ENCODE measurements around the gene ELFN2. TPM values are rescaled to one million over a fixed set of nuclear protein-coding genes. Genes with fewer than 3 reads are reported as not detected.

Gene ELFN2
- total and polyA plus RNA-seq, 2 of the 13 experiments (the other 11 are each of a cell fraction or from before 2014, with no cell fraction given), result 0.01 TPM; not detected in 1

- peaks cover 4 to 60% of the 10 kb centered on the region in 2 experiments; a peak in 4 of 5 replicates for H3K27me3 ChIP-seq (ENCODE audit: control insufficient read depth in 1 of 2, insufficient read depth in 2 of 2, low read length in 2 of 2)
- FAIRE-seq (no peak), ATAC-seq (no peak), DNase-seq (ENCODE audit: low spot score) (no peak)
- no peaks in the 10 kb centered on the region for H4K20me1 ChIP-seq (ENCODE audit: insufficient read depth, low read length)
- no peaks in the 10 kb centered on the region for H3K4me1 ChIP-seq (ENCODE audit: insufficient read depth, low read length)
- H3K79me2 ChIP-seq (ENCODE audit: insufficient read depth, low read length), result no peaks in the 10 kb centered on the region
- no peaks in the 10 kb centered on the region for H3K36me3 ChIP-seq (replicated peaks in 1 of 2; ENCODE audit: control insufficient read depth in 1 of 2, insufficient read depth in 2 of 2, low read length in 2 of 2)
- ChIA-PET POLR2A (no interaction called here), CTCF (ENCODE audit: low intra/inter-chr PET ratio, low total read pairs) (no interaction called here)
- no peak overlapping the region for H2AFZ ChIP-seq (ENCODE audit: low read length)
- H3K27ac ChIP-seq (ENCODE audit: extremely low read length, insufficient read depth, low read length), result no peak overlapping the region
- TF ChIP-seq HNRNPH1 (optimal IDR thresholded peaks at IDR 0.05; ENCODE audit: low read depth, low read length), result no peak
- TF ChIP-seq ATF4 (CRISPR knock-in tag; IDR thresholded peaks at IDR 0.05), result no peak
- no peak for TF ChIP-seq NPAS2 (CRISPR knock-in tag; IDR thresholded peaks at IDR 0.05; ENCODE audit: borderline replicate concordance)
- TF ChIP-seq GATA4 (IDR thresholded peaks at IDR 0.05; ENCODE audit: borderline replicate concordance, low read depth), result no peak
- no peak for TF ChIP-seq AKAP8 (CRISPR knock-in tag; IDR thresholded peaks at IDR 0.05)
- no peak for TF ChIP-seq ZNF318 (CRISPR knock-in tag; IDR thresholded peaks at IDR 0.05)
- TF ChIP-seq ZFP90 (CRISPR knock-in tag; IDR thresholded peaks at IDR 0.05; ENCODE audit: borderline replicate concordance), result no peak
- no peak for TF ChIP-seq ARHGAP35 (CRISPR knock-in tag; IDR thresholded peaks at IDR 0.05; ENCODE audit: borderline replicate concordance)
- TF ChIP-seq ATAD3A (CRISPR knock-in tag; IDR thresholded peaks at IDR 0.05), result no peak
- TF ChIP-seq ZSCAN25 (CRISPR knock-in tag; IDR thresholded peaks at IDR 0.05), result no peak
- TF ChIP-seq WIZ (CRISPR knock-in tag; IDR thresholded peaks at IDR 0.05), result no peak
- intact Hi-C loops (cut with micrococcal nuclease; ENCODE audit: unreplicated experiment) (no loop called here), in situ Hi-C loops (cut with HindIII; ENCODE audit: extremely low pct_ligation_motif_present, low pct_unique_long_range_greater_than_20kb) (no loop called here)
- 100% methylated on average over 1 of the region's 3 CpGs for WGBS (ENCODE audit: low lambda C conversion rate)
- H3K9me3 ChIP-seq (ENCODE audit: low read length), result no peaks in the 10 kb centered on the region
- no peak overlapping the region for H3K9ac ChIP-seq (ENCODE audit: insufficient read depth, low read depth, low read length)
- no peak overlapping the region for H3K4me3 ChIP-seq (replicated peaks in 1 of 3; ENCODE audit: insufficient read depth in 1 of 3, low read depth in 2 of 3, low read length in 3 of 3)
- no peak overlapping the region for H3K4me2 ChIP-seq (ENCODE audit: low read depth, low read length)
- no TSS peak for BruUV-seq (replicated peaks)
Measured at GRCh38 chr22:37362621-37363020, 64.7 kb downstream of the ELFN2 start.

Measured in HepG2 (cell line).